A549 (cell line): ENCODE results near the gene DENND6B. TPM values are rescaled to one million over a fixed set of nuclear protein-coding genes. Genes with fewer than 3 reads are reported as not detected.

Experiments
- ATAC-seq, 2 experiments: fragments of 200-7000 bp in 1 of 2; fragments of >200 bp in 1 of 2; cut with Nextera tagmentation in 1 of 2; cut with Tn5 transposase in 1 of 2; 3 replicates each; pipeline versions ENCODE4 v1.8.0 to v1.9.1; 2018 to 2020; ENCODE audit warnings: mild to moderate bottlenecking in 1 of 2, moderate library complexity in 1 of 2
- CTCF ChIA-PET: fragments of 300-600 bp; sonication (Branson Sonifier 250); formaldehyde crosslinking; extraction: SDS; loops from one replicate; lab custom pipeline; 2021; ENCODE audit warnings: antibody characterized with exemption, inconsistent platforms; lab: Yijun Ruan, JAX
- POLR2A ChIA-PET: fragments of 350-600 bp; formaldehyde crosslinking; extraction: SDS; loops from one replicate; lab custom pipeline; 2021; ENCODE audit warnings: antibody characterized with exemption, inconsistent platforms; lab: Yijun Ruan, JAX
- DNase-seq, 2 experiments: peaks; one replicate each; pipeline versions ENCODE4 v3.0.0 to v3.0.0-alpha.2; 2011 to 2016; ENCODE audit warnings: low read depth in 1 of 2, low spot score in 1 of 2
- FAIRE-seq: peaks from 2 replicates; lab custom pipeline; 2011; peaks lifted over from hg19 to GRCh38; lab: Jason Lieb, UNC
- H3K27ac ChIP-seq, 2 experiments: fragments of >200 bp; sonication (Bioruptor Twin); formaldehyde crosslinking; 3 replicates each; pipeline ENCODE4 v1.5.1; 2016 to 2017
- H3K4me1 ChIP-seq: fragments of >200 bp; sonication (Bioruptor Twin); formaldehyde crosslinking; 3 replicates; pipeline ENCODE4 v1.6.1; 2016
- H3K4me2 ChIP-seq: fragments of >200 bp; sonication (Bioruptor Twin); formaldehyde crosslinking; 3 replicates; pipeline ENCODE4 v1.6.1; 2016
- H3K4me3 ChIP-seq: fragments of >200 bp; sonication (Bioruptor Twin); formaldehyde crosslinking; 3 replicates; pipeline ENCODE4 v1.5.1; 2016
- H3K9me3 ChIP-seq: fragments of >200 bp; sonication (Bioruptor Twin); formaldehyde crosslinking; 3 replicates; pipeline ENCODE4 v1.6.1; 2016
- BHLHE40 ChIP-seq: IDR thresholded peaks from 2 replicates; pipeline ENCODE4 v1.6.1; 2012; ENCODE audit warnings: low read depth, low read length, inconsistent platforms
- CHD4 ChIP-seq: fragments of 200-600 bp; sonication (generic); IDR thresholded peaks from 2 replicates; pipeline ENCODE4 v1.6.1; 2016; ENCODE audit warnings: antibody characterized with exemption, mild to moderate bottlenecking, borderline replicate concordance
- ELK1 ChIP-seq: fragments of 150-350 bp; IDR thresholded peaks from 2 replicates; pipeline ENCODE4 v1.6.1; 2014; ENCODE audit warnings: low read depth, mild to moderate bottlenecking, low read length
- ESRRA ChIP-seq: fragments of 150-350 bp; IDR thresholded peaks from 2 replicates; pipeline ENCODE4 v1.6.1; 2014; ENCODE audit warnings: mild to moderate bottlenecking, low read length, borderline replicate concordance
- FOSL2 ChIP-seq, 2 experiments: fragments of 450-650 bp in 1 of 2; fragments of >200 bp in 1 of 2; sonication (Bioruptor Twin) in 1 of 2; formaldehyde crosslinking; IDR thresholded peaks; 2 replicates each; pipeline versions ENCODE4 v1.5.0 to v1.6.1; 2016 to 2020; ENCODE audit warnings: mild to moderate bottlenecking in 1 of 2, moderate library complexity in 1 of 2
- HEYL ChIP-seq: fragments of 250-450 bp; sonication (Bioruptor Pico); IDR thresholded peaks from 2 replicates; pipeline ENCODE4 v1.8.0; 2021; ENCODE audit warnings: mild to moderate bottlenecking, moderate library complexity
- HOXA7 ChIP-seq: fragments of 250-450 bp; sonication (Bioruptor Pico); IDR thresholded peaks from 2 replicates; pipeline ENCODE4 v1.5.0; 2020; ENCODE audit warnings: mild to moderate bottlenecking, moderate library complexity
- HOXB13 ChIP-seq: fragments of 250-450 bp; sonication (Bioruptor Pico); IDR thresholded peaks from 2 replicates; pipeline ENCODE4 v1.5.0; 2020; ENCODE audit warnings: low read depth, mild to moderate bottlenecking, moderate library complexity
- JUNB ChIP-seq: fragments of >200 bp; sonication (Bioruptor Twin); formaldehyde crosslinking; IDR thresholded peaks from 2 replicates; pipeline ENCODE4 v1.6.1; 2016
- NFE2L2 ChIP-seq: fragments of 150-350 bp; conservative IDR thresholded peaks from 2 replicates; pipeline ENCODE4 v1.6.1; 2014; ENCODE audit warnings: low read length
- NPAS2 ChIP-seq: fragments of 250-450 bp; sonication (Bioruptor Pico); IDR thresholded peaks from 2 replicates; pipeline ENCODE4 v1.8.0; 2022; ENCODE audit warnings: mild to moderate bottlenecking, moderate library complexity, borderline replicate concordance
- NR3C1 ChIP-seq: fragments of >200 bp; sonication (Bioruptor Twin); formaldehyde crosslinking; IDR thresholded peaks from 3 replicates; pipeline ENCODE4 v1.6.1; 2017
- POLR2A ChIP-seq: IDR thresholded peaks from 2 replicates; pipeline ENCODE4 v1.6.1; 2012; ENCODE audit warnings: mild to moderate bottlenecking, low read length
- RAD21 ChIP-seq, 2 experiments: fragments of >200 bp in 1 of 2; sonication (Bioruptor Twin) in 1 of 2; formaldehyde crosslinking in 1 of 2; IDR thresholded peaks in 1 of 2; conservative IDR thresholded peaks in 1 of 2; 2 replicates in 1 of 2; 3 replicates in 1 of 2; pipeline ENCODE4 v1.6.1; 2012 to 2018; ENCODE audit warnings: inconsistent platforms in 1 of 2
- RARB ChIP-seq: fragments of 250-450 bp; sonication (Bioruptor Pico); IDR thresholded peaks from 2 replicates; pipeline ENCODE4 v1.8.0; 2021; ENCODE audit warnings: mild to moderate bottlenecking, moderate library complexity
- RFX5 ChIP-seq: fragments of 450-650 bp; IDR thresholded peaks from 2 replicates; pipeline ENCODE4 v1.7.1; 2014; ENCODE audit warnings: antibody characterized with exemption, mild to moderate bottlenecking, moderate library complexity
- RNF2 ChIP-seq: fragments of 200-600 bp; sonication (generic); IDR thresholded peaks from 2 replicates; pipeline ENCODE4 v1.6.1; 2016; ENCODE audit warnings: low read depth, mild to moderate bottlenecking, antibody characterized with exemption, moderate library complexity, borderline replicate concordance
- TP53 ChIP-seq: fragments of 250-450 bp; sonication (Bioruptor Pico); IDR thresholded peaks from 2 replicates; pipeline ENCODE4 v1.5.0; 2021; ENCODE audit warnings: mild to moderate bottlenecking, moderate library complexity
- ZFP36 ChIP-seq: fragments of 450-650 bp; IDR thresholded peaks from 2 replicates; pipeline ENCODE4 v1.6.1; 2014; ENCODE audit warnings: borderline replicate concordance; ENCODE audit not compliant: partially characterized antibody
- ZNF302 ChIP-seq: fragments of 250-450 bp; sonication (Bioruptor Pico); IDR thresholded peaks from 2 replicates; pipeline ENCODE4 v1.9.0; 2021; ENCODE audit warnings: inconsistent platforms, mild to moderate bottlenecking, moderate library complexity
- WGBS: methylation state at CpG from one replicate; pipeline ENCODE4 v1.1.6; 2017; ENCODE audit errors: missing lambda C conversion rate; 5-methylcytosine and 5-hydroxymethylcytosine counted together
- polyA plus RNA-seq, 4 experiments: library from polyadenylated mRNA; depleted of rRNA in 3 of 4; stranded (reverse); fragments of >200 nt; fragmentation: RNase III in 1 of 4; extraction: RNeasy Plus Mini Kit Qiagen cat#74134 plus additional on column Dnase treatment in 1 of 4; gene quantifications; 2 replicates in 3 of 4; 3 replicates in 1 of 4; pipeline ENCODE4 v1.2.3, GENCODE V29; 2011 to 2017
- TF ChIP-seq, protein P1 (sequence below): fragments of >200 bp; sonication (Bioruptor Twin); formaldehyde crosslinking; IDR thresholded peaks from 3 replicates; pipeline ENCODE4 v1.5.1; 2016
- TF ChIP-seq, protein P2 (sequence below): fragments of >200 bp; sonication (Bioruptor Twin); formaldehyde crosslinking; IDR thresholded peaks from 3 replicates; pipeline ENCODE4 v1.6.1; 2016

Gene DENND6B
- polyA plus RNA-seq, 2 of the 4 experiments (the other 2 are of a cell fraction), result 1.6 to 1.9 TPM

DNA sequence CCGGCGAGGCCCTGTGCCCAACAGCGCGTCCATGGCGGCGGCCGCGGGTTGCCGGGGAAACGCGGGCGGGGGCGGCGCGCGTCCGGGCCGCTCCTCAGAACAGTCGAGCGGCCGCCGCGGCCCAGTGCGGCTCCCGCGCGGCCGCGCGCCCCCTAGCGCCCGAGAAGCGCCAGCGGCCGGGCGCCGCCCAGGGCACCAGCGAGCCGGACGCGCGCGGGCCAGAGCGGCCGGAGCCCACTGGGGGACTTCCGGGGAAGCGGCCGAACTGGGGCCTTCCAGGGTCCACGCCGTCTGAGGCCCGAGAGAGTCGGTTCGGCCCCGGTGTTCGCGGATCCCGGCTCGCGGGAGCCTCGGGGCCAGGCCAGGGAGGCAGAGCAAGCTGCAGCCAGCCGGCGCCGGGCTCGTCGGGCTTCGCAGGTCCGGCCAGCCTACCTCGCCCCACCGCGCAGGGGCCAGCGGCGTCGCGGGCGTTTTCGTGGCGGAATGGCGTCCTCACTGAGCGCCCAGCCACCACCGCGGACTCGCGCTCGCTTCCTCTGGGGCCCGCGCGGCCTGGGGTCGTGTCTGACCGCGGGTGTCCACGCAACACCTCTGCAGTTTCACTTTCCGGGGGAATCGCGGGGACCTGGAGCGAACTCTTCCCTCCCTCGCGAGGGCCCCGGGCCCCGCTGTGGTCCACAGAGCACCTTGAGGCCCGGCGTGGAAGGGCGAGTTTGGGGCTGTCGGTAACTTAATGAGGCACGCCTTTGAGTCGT, at the start of gene DENND6B (continued):
- TF ChIP-seq ELK1 (no peak), TP53 (CRISPR knock-in tag) (no peak; the same call in 1 of the 2 replicates)
- TF ChIP-seq, protein P1, sequence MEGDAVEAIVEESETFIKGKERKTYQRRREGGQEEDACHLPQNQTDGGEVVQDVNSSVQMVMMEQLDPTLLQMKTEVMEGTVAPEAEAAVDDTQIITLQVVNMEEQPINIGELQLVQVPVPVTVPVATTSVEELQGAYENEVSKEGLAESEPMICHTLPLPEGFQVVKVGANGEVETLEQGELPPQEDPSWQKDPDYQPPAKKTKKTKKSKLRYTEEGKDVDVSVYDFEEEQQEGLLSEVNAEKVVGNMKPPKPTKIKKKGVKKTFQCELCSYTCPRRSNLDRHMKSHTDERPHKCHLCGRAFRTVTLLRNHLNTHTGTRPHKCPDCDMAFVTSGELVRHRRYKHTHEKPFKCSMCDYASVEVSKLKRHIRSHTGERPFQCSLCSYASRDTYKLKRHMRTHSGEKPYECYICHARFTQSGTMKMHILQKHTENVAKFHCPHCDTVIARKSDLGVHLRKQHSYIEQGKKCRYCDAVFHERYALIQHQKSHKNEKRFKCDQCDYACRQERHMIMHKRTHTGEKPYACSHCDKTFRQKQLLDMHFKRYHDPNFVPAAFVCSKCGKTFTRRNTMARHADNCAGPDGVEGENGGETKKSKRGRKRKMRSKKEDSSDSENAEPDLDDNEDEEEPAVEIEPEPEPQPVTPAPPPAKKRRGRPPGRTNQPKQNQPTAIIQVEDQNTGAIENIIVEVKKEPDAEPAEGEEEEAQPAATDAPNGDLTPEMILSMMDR, result peak; percentile 84

- H3K4me1 ChIP-seq, result no peaks in the 10 kb centered on the region
- no peak for FAIRE-seq
- TF ChIP-seq HEYL (CRISPR knock-in tag) (no peak), RAD21 (conservative IDR thresholded peaks at IDR 0.05 in 1 of 2, IDR thresholded peaks at IDR 0.05 in 1 of 2) (no peak), ZFP36 (no peak), RFX5 (no peak), HOXA7 (CRISPR knock-in tag) (no peak), FOSL2 (IDR thresholded peaks at IDR 0.05) (no peak), FOSL2 (CRISPR knock-in tag; IDR thresholded peaks at IDR 0.05) (no peak), NR3C1 (no peak), RNF2 (no peak), NFE2L2 (no peak), POLR2A (no peak), JUNB (no peak), HOXB13 (no peak), ZNF302 (CRISPR knock-in tag) (no peak), NPAS2 (CRISPR knock-in tag) (no peak), ESRRA (no peak), CHD4 (no peak), BHLHE40 (no peak), RARB (CRISPR knock-in tag) (no peak)
- TF ChIP-seq, protein P1, result no peak
- TF ChIP-seq, protein P2, sequence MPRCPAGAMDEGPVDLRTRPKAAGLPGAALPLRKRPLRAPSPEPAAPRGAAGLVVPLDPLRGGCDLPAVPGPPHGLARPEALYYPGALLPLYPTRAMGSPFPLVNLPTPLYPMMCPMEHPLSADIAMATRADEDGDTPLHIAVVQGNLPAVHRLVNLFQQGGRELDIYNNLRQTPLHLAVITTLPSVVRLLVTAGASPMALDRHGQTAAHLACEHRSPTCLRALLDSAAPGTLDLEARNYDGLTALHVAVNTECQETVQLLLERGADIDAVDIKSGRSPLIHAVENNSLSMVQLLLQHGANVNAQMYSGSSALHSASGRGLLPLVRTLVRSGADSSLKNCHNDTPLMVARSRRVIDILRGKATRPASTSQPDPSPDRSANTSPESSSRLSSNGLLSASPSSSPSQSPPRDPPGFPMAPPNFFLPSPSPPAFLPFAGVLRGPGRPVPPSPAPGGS, result no peak
- TF ChIP-seq, all 56 proteins: peak for 0
- ChIA-PET POLR2A (no interaction called here), CTCF (no interaction called here)
- WGBS, result 96% methylated on average over 5 of the region's 5 CpGs
- no peak overlapping the region for H3K4me3 ChIP-seq
- H3K27ac ChIP-seq, result no peak overlapping the region
- H3K4me2 ChIP-seq, result no peak overlapping the region
- H3K9me3 ChIP-seq, result peaks cover 4% of the 10 kb centered on the region; the same call in 2 of the 3 replicates
- no peak for ATAC-seq
- no peak for DNase-seq
These were observed 49.4 kb upstream of the DENND6B start for GRCh38 chr22:50376085-50376651.
